ENCODE data around the gene GNAT3.

DNA sequence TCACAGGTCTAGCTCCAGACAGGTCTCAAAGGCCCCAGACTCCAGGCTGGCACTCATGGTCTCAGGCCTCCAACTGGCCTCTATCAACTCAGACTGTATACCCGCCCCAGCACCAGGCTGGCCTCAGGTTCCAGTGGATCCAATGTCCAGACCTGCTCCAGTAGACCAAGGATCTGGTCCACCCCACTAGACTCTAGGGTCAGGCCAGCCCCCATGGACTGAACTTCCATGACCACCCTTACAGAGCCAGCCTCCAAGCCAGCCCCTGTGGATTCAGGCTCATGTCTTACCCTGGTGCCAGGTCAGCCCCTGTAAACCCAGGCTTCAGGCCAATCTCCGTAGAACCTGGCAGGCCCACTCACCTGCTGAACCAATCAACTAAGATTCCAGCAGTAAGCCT, 16.8 kb upstream of the GNAT3 start:
- TF ChIP-seq POLR2A (IDR thresholded peaks at IDR 0.05; ENCODE audit: low read depth, low read length), result no peak
- TF ChIP-seq, protein P1, sequence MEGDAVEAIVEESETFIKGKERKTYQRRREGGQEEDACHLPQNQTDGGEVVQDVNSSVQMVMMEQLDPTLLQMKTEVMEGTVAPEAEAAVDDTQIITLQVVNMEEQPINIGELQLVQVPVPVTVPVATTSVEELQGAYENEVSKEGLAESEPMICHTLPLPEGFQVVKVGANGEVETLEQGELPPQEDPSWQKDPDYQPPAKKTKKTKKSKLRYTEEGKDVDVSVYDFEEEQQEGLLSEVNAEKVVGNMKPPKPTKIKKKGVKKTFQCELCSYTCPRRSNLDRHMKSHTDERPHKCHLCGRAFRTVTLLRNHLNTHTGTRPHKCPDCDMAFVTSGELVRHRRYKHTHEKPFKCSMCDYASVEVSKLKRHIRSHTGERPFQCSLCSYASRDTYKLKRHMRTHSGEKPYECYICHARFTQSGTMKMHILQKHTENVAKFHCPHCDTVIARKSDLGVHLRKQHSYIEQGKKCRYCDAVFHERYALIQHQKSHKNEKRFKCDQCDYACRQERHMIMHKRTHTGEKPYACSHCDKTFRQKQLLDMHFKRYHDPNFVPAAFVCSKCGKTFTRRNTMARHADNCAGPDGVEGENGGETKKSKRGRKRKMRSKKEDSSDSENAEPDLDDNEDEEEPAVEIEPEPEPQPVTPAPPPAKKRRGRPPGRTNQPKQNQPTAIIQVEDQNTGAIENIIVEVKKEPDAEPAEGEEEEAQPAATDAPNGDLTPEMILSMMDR (IDR thresholded peaks at IDR 0.05; ENCODE audit: extremely low read depth in 1 of 2, insufficient read depth in 1 of 2, low read depth in 1 of 2, low read length in 2 of 2), result no peak
- no peak for TF ChIP-seq POLR2AphosphoS5 (IDR thresholded peaks at IDR 0.05; ENCODE audit: insufficient read depth, low read depth, low read length)
- TF ChIP-seq EZH2 (IDR thresholded peaks at IDR 0.05; ENCODE audit: borderline replicate concordance, low read depth, low read length, severe bottlenecking), result no peak
- TF ChIP-seq, protein P2, sequence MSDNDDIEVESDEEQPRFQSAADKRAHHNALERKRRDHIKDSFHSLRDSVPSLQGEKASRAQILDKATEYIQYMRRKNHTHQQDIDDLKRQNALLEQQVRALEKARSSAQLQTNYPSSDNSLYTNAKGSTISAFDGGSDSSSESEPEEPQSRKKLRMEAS (IDR thresholded peaks at IDR 0.05; ENCODE audit: insufficient read depth, insufficient read length), result no peak

Data from endothelial cell of umbilical vein (primary cell).